CD4-positive, alpha-beta T cell (primary cell): ENCODE measurements around the gene THADA. TPM values are rescaled to one million over a fixed set of nuclear protein-coding genes. Genes with fewer than 3 reads are reported as not detected.

Experiments used
- ATAC-seq: fragments of 200-7000 bp; cut with Tn5 transposase; one replicate; pipeline ENCODE4 v1.10.0; 2022; ENCODE audit warnings: mild to moderate bottlenecking; ENCODE audit not compliant: poor library complexity
- CTCF ChIA-PET: fragments of 350-600 bp; sonication (Branson Sonifier 250); formaldehyde crosslinking; loops from one replicate; lab custom pipeline; 2021; ENCODE audit warnings: antibody characterized with exemption, inconsistent platforms; lab: Charles Lee
- POLR2A ChIA-PET: fragments of 350-600 bp; sonication (Branson Sonifier 250); formaldehyde crosslinking; loops from one replicate; lab custom pipeline; 2021; ENCODE audit warnings: antibody characterized with exemption, inconsistent platforms; lab: Charles Lee
- DNase-seq, 14 experiments: peaks; one replicate each; pipeline ENCODE4 v3.0.0-alpha.2; 2013 to 2020; ENCODE audit warnings: mixed read lengths in 2 of 14
- H3K27ac ChIP-seq, 2 donors: one replicate each; pipeline versions ENCODE4 v1.5.1 to v1.7.0; 2013; ENCODE audit warnings: low read length in 2 of 2, low read depth in 1 of 2, mild to moderate bottlenecking in 1 of 2
- H3K27me3 ChIP-seq, 2 experiments: 1 replicate in 1 of 2; 2 replicates in 1 of 2; pipeline versions ENCODE4 v1.6.1 to v1.7.0; 2013; ENCODE audit warnings: low read length in 2 of 2, control low read depth in 1 of 2, mild to moderate bottlenecking in 1 of 2, moderate library complexity in 1 of 2; ENCODE audit not compliant: insufficient read depth in 2 of 2, control insufficient read depth in 1 of 2
- H3K36me3 ChIP-seq: one replicate; pipeline ENCODE4 v1.6.1; 2013; ENCODE audit warnings: low read length, control low read depth; ENCODE audit not compliant: insufficient read depth
- H3K4me1 ChIP-seq: one replicate; pipeline ENCODE4 v1.6.1; 2013; ENCODE audit warnings: low read length, control low read depth; ENCODE audit not compliant: insufficient read depth
- H3K4me3 ChIP-seq: one replicate; pipeline ENCODE4 v1.5.1; 2013; ENCODE audit warnings: mild to moderate bottlenecking, low read length, moderate library complexity
- H3K9me3 ChIP-seq, 2 experiments: 1 replicate in 1 of 2; 2 replicates in 1 of 2; pipeline versions ENCODE4 v1.6.1 to v1.7.0; 2013; ENCODE audit warnings: low read length in 2 of 2, mild to moderate bottlenecking in 2 of 2, control low read depth in 1 of 2, moderate library complexity in 1 of 2; ENCODE audit not compliant: control insufficient read depth in 1 of 2, insufficient read depth in 1 of 2
- H3K27ac Mint-ChIP-seq: one replicate; pipeline ENCODE4 v1.8.0; 2020; ENCODE audit warnings: mixed read lengths
- H3K27me3 Mint-ChIP-seq: one replicate; pipeline ENCODE4 v1.8.0; 2021; ENCODE audit warnings: mixed read lengths
- H3K36me3 Mint-ChIP-seq: one replicate; pipeline ENCODE4 v1.8.0; 2021; ENCODE audit warnings: low read depth, mixed read lengths
- H3K4me1 Mint-ChIP-seq: one replicate; pipeline ENCODE4 v1.8.0; 2021; ENCODE audit warnings: low read depth, mixed read lengths
- H3K4me3 Mint-ChIP-seq: one replicate; pipeline ENCODE4 v1.8.0; 2020; ENCODE audit warnings: mild to moderate bottlenecking, mixed read lengths
- H3K9me3 Mint-ChIP-seq: one replicate; pipeline ENCODE4 v1.8.0; 2020; ENCODE audit warnings: mixed read lengths
- intact Hi-C, 2 experiments: fragments of 100-400 bp; cut with DNase I in 1 of 2; cut with micrococcal nuclease in 1 of 2; formaldehyde crosslinking; loops; one replicate each; pipeline versions ENCODE4 v1.15.1 to v1.9.0; 2023 to 2025; cut with DNase I, micrococcal nuclease
- total RNA-seq, 174 experiments: library from RNA in 2 of 174; stranded (reverse) in 2 of 174; gene quantifications; one replicate each; pipeline ENCODE4 v1.2.3 and lab custom pipeline; 2021 to 2026
- TF ChIP-seq, protein P1 (sequence below): fragments of 200-600 bp; IDR thresholded peaks from one replicate; pipeline ENCODE4 v1.8.0; 2022; ENCODE audit warnings: antibody characterized with exemption, mild to moderate bottlenecking

THADA gene
- total RNA-seq, 2 experiments from 2014 or later = 29.3 to 32.9 TPM

DNA sequence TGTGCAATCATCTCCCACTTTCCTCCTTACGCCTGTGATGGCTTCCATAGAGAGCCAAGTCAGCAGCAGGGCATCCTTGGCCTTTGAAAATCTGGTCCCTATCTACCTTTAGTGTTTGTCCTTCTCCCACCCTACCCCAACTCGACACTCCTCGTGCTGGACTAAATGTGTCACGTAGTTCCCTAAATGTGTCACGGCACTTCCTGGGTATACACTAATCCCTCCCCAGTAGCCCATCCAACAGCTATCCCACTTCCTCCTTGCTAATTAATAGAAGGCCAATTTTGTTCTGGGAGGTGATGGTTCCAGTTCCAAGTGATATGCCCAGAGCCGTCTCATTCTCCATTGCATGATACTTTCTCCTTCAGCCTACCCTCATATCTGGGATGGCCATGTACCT is 332.9 kb downstream of the THADA start:
- Histone ChIP-seq H3K4me1 (no peaks in the 10 kb centered on the region), H3K9me3 (no peaks in the 10 kb centered on the region), H3K36me3 (peaks cover 10% of the 10 kb centered on the region), H3K27me3 (no peaks in the 10 kb centered on the region), H3K4me3 (no peak overlapping the region), H3K27ac (no peak overlapping the region)
- Mint-ChIP-seq H3K36me3 (peaks cover 42% of the 10 kb centered on the region), H3K27me3 (no peaks in the 10 kb centered on the region), H3K27ac (no peak overlapping the region), H3K4me1 (no peaks in the 10 kb centered on the region), H3K4me3 (no peak overlapping the region), H3K9me3 (no peaks in the 10 kb centered on the region)
- peak in 2 of 14 experiments; percentile 19 to 21 for DNase-seq
- intact Hi-C loops = no loop called here
- CTCF ChIA-PET = no interaction called here
- TF ChIP-seq, protein P1, sequence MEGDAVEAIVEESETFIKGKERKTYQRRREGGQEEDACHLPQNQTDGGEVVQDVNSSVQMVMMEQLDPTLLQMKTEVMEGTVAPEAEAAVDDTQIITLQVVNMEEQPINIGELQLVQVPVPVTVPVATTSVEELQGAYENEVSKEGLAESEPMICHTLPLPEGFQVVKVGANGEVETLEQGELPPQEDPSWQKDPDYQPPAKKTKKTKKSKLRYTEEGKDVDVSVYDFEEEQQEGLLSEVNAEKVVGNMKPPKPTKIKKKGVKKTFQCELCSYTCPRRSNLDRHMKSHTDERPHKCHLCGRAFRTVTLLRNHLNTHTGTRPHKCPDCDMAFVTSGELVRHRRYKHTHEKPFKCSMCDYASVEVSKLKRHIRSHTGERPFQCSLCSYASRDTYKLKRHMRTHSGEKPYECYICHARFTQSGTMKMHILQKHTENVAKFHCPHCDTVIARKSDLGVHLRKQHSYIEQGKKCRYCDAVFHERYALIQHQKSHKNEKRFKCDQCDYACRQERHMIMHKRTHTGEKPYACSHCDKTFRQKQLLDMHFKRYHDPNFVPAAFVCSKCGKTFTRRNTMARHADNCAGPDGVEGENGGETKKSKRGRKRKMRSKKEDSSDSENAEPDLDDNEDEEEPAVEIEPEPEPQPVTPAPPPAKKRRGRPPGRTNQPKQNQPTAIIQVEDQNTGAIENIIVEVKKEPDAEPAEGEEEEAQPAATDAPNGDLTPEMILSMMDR = no peak
- POLR2A ChIA-PET = interaction anchor here (0.7 kb wide), 1 partner anchor 624 kb away, joined by 3 read pairs; no protein-coding TSS in a partner anchor
- no peak for ATAC-seq

DNA sequence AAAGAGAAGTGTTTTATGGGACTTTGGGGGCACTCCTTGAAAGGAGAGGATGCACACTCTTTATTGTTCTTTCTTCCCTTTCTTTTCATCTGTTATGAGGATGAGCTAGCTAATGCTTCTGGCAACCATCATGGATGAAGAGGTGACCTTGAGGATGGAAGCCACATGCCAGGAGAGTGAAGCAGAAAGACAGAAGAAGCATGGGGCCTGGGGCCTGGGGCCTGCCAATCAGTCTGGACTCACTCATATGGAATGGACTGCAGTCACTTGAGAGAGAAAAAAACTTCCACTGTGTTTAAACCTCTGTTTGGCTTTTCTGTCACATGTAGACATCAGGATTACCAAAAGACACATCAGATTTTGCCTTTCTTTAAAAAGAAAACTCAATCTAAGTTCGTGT is 333.6 kb downstream of the THADA start:
- H3K27ac ChIP-seq = no peak overlapping the region
- Mint-ChIP-seq H3K4me3 (no peak overlapping the region), H3K9me3 (no peaks in the 10 kb centered on the region), H3K27ac (no peak overlapping the region), H3K36me3 (peaks cover 41% of the 10 kb centered on the region), H3K4me1 (no peaks in the 10 kb centered on the region), H3K27me3 (no peaks in the 10 kb centered on the region)
- TF ChIP-seq, protein P1 = no peak
- H3K27me3 ChIP-seq = no peaks in the 10 kb centered on the region
- H3K36me3 ChIP-seq = peaks cover 13% of the 10 kb centered on the region
- intact Hi-C loops = no loop called here
- no peak for DNase-seq
- H3K9me3 ChIP-seq = no peaks in the 10 kb centered on the region
- CTCF ChIA-PET = no interaction called here
- POLR2A ChIA-PET = interaction anchor here (0.7 kb wide), 1 partner anchor 624 kb away, joined by 3 read pairs; no protein-coding TSS in a partner anchor
- no peak for ATAC-seq
- H3K4me3 ChIP-seq = no peak overlapping the region
- no peaks in the 10 kb centered on the region for H3K4me1 ChIP-seq

DNA sequence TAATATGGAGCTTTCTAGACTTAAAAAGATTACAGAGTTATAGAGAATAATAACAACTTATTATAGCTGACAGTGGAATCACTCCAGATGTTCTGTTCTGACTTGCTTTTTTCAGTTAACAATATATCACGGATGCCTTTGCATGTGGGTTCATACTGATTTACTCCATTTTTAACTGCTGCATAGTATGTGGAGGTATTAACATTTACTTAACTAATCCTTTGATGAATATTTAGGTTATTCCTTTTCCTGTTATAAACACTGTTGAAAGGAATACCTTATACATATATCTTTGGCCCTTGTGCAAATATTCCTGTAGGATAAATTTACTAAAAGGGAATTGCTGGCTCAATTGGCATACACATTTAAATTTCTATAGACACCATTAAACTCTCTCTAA is 336.3 kb downstream of the THADA start:
- Histone ChIP-seq H3K27ac (no peak overlapping the region), H3K4me3 (no peak overlapping the region), H3K36me3 (peaks cover 15% of the 10 kb centered on the region), H3K27me3 (no peaks in the 10 kb centered on the region), H3K4me1 (no peaks in the 10 kb centered on the region), H3K9me3 (no peaks in the 10 kb centered on the region)
- intact Hi-C loops = no loop called here
- H3K4me3 Mint-ChIP-seq = no peak overlapping the region
- no peaks in the 10 kb centered on the region for H3K27me3 Mint-ChIP-seq
- TF ChIP-seq, protein P1 = no peak
- CTCF ChIA-PET = no interaction called here
- DNase-seq (no peak), ATAC-seq (no peak)
- no peaks in the 10 kb centered on the region for H3K4me1 Mint-ChIP-seq
- no peaks in the 10 kb centered on the region for H3K9me3 Mint-ChIP-seq
- POLR2A ChIA-PET = interaction anchor here (0.6 kb wide), 1 partner anchor 15 kb away, joined by 3 read pairs; no protein-coding TSS in a partner anchor
- H3K27ac Mint-ChIP-seq = no peak overlapping the region
- H3K36me3 Mint-ChIP-seq = peaks cover 44% of the 10 kb centered on the region
